HCT116 (cell line): ENCODE data around the gene SLC34A2. TPM values are rescaled to one million over a fixed set of nuclear protein-coding genes. Genes with fewer than 3 reads are reported as not detected.

Experiments used
- ATAC-seq: fragments of 200-7000 bp; cut with Tn5 transposase; 2 replicates; pipeline ENCODE4 v1.9.1; 2020; ENCODE audit warnings: mild to moderate bottlenecking, moderate library complexity
- BruUV-seq: library from RNA; stranded (reverse); fragments of 400-500 nt; replicated peaks from 2 replicates; lab custom pipeline; 2021; lab: Mats Ljungman, UMichigan
- CTCF ChIA-PET: fragments of 300-600 bp; sonication (Branson Sonifier 250); formaldehyde crosslinking; loops from one replicate; lab custom pipeline; 2021; ENCODE audit warnings: antibody characterized with exemption; lab: Charles Lee
- POLR2A ChIA-PET: fragments of 300-600, 350-600 bp; sonication (Branson Sonifier 250); formaldehyde crosslinking; loops from one replicate; lab custom pipeline; 2021; ENCODE audit warnings: antibody characterized with exemption; lab: Charles Lee
- RAD21 ChIA-PET, 2 experiments: fragments of 300-600 bp; sonication (Branson Sonifier 250); formaldehyde crosslinking; loops; one replicate each; lab custom pipeline; 2023; ENCODE audit warnings: low total read pairs in 2 of 2; ENCODE audit not compliant: uncharacterized antibody in 2 of 2, unreplicated experiment in 2 of 2, low non-redundant PET in 1 of 2; lab: Charles Lee
- DNase-seq: peaks from one replicate; pipeline ENCODE4 v3.0.0-alpha.2; 2010; ENCODE audit warnings: low read depth, low spot score
- H2AFZ ChIP-seq: fragments of 200-600 bp; shearing (Covaris generic), sonication (generic); 2 replicates; pipeline ENCODE4 v1.6.1; 2017; ENCODE audit warnings: low read depth, mixed run types, mixed read lengths, antibody characterized with exemption, low read length; ENCODE audit not compliant: poor library complexity, severe bottlenecking
- H3K27ac ChIP-seq: 2 replicates; pipeline ENCODE4 v1.5.1; 2012; ENCODE audit warnings: low read depth, low read length
- H3K27me3 ChIP-seq: fragments of 200-600 bp; sonication (generic); 2 replicates; pipeline ENCODE4 v1.6.1; 2016; ENCODE audit warnings: mixed run types, low read length, mixed read lengths; ENCODE audit not compliant: insufficient read depth
- H3K36me3 ChIP-seq, 2 experiments: fragments of 200-500 bp in 1 of 2; fragments of 200-600 bp in 1 of 2; sonication (Bioruptor generic) in 1 of 2; sonication (generic) in 1 of 2; 2 replicates each; pipeline versions ENCODE4 v1.5.1 to v1.6.1; 2014 to 2016; ENCODE audit warnings: low read length in 2 of 2, inconsistent platforms in 1 of 2, mixed read lengths in 1 of 2, mixed run types in 1 of 2; ENCODE audit not compliant: insufficient read depth in 2 of 2, control insufficient read depth in 1 of 2
- H3K4me1 ChIP-seq, 2 experiments: fragments of 200-600 bp in 1 of 2; sonication (generic) in 1 of 2; 2 replicates each; pipeline versions ENCODE4 v1.5.1 to v1.6.1; 2012 to 2017; ENCODE audit warnings: low read length in 2 of 2, inconsistent platforms in 1 of 2, mild to moderate bottlenecking in 1 of 2, mixed read lengths in 1 of 2, mixed run types in 1 of 2, moderate library complexity in 1 of 2; ENCODE audit not compliant: insufficient read depth in 2 of 2, control insufficient read depth in 1 of 2
- H3K4me2 ChIP-seq: fragments of 200-600 bp; sonication (generic); 2 replicates; pipeline ENCODE4 v1.6.1; 2017; ENCODE audit warnings: mixed run types, low read length, mixed read lengths
- H3K4me3 ChIP-seq, 2 experiments: fragments of 200-600 bp in 1 of 2; sonication (generic) in 1 of 2; replicated peaks in 1 of 2; 2 replicates each; pipeline ENCODE4 v1.5.1; 2011 to 2016; ENCODE audit warnings: low read length in 2 of 2, control low read depth in 1 of 2, low read depth in 1 of 2, mild to moderate bottlenecking in 1 of 2, mixed read lengths in 1 of 2, mixed run types in 1 of 2
- H3K79me2 ChIP-seq: fragments of 200-600 bp; sonication (generic); 2 replicates; pipeline ENCODE4 v1.6.1; 2017; ENCODE audit warnings: mild to moderate bottlenecking, mixed run types, low read length, moderate library complexity, mixed read lengths; ENCODE audit not compliant: insufficient read depth
- H3K9ac ChIP-seq: fragments of 200-600 bp; sonication (generic); 2 replicates; pipeline ENCODE4 v1.6.1; 2016; ENCODE audit warnings: low read length, mixed read lengths
- H3K9me2 ChIP-seq: fragments of 200-600 bp; sonication (generic), shearing (Covaris generic); 2 replicates; pipeline ENCODE4 v1.6.1; 2017; ENCODE audit warnings: mixed run types, mild to moderate bottlenecking, moderate library complexity; ENCODE audit not compliant: insufficient read depth
- H3K9me3 ChIP-seq, 2 experiments: fragments of 200-500 bp in 1 of 2; fragments of 200-600 bp in 1 of 2; sonication (Bioruptor generic) in 1 of 2; sonication (generic) in 1 of 2; 2 replicates each; pipeline ENCODE4 v1.6.1; 2014 to 2017; ENCODE audit warnings: low read length in 2 of 2, mixed read lengths in 2 of 2, inconsistent platforms in 1 of 2, low read depth in 1 of 2, mild to moderate bottlenecking in 1 of 2, mixed run types in 1 of 2, moderate library complexity in 1 of 2; ENCODE audit not compliant: control insufficient read depth in 1 of 2, insufficient read depth in 1 of 2
- H4K20me1 ChIP-seq: fragments of 200-600 bp; sonication (generic), shearing (Covaris generic); 2 replicates; pipeline ENCODE4 v1.6.1; 2017; ENCODE audit warnings: mixed run types, mild to moderate bottlenecking, moderate library complexity; ENCODE audit not compliant: insufficient read depth
- CBX3 ChIP-seq: IDR thresholded peaks from 2 replicates; pipeline ENCODE4 v1.6.1; 2012; ENCODE audit warnings: low read depth
- ELF1 ChIP-seq: IDR thresholded peaks from 2 replicates; pipeline ENCODE4 v1.6.1; 2012; ENCODE audit warnings: low read depth, borderline replicate concordance
- JUND ChIP-seq: IDR thresholded peaks from 2 replicates; pipeline ENCODE4 v1.6.1; 2012
- SP1 ChIP-seq: IDR thresholded peaks from 2 replicates; pipeline ENCODE4 v1.6.1; 2012; ENCODE audit warnings: low read depth
- ZNF274 ChIP-seq: fragments of 200-500 bp; sonication (Bioruptor generic); IDR thresholded peaks from 2 replicates; pipeline ENCODE4 v1.6.1; 2014; ENCODE audit warnings: mild to moderate bottlenecking, low read depth, low read length, inconsistent platforms
- intact Hi-C: fragments of 100-400 bp; cut with micrococcal nuclease; formaldehyde crosslinking; loops from 2 replicates; pipeline ENCODE4 v1.10.0; 2022
- total RNA-seq: library from RNA; stranded (reverse); gene quantifications from one replicate; pipeline ENCODE4 v1.2.1, GENCODE V29; 2021; ENCODE audit not compliant: unreplicated experiment
- TF ChIP-seq, protein P1 (sequence below): IDR thresholded peaks from 2 replicates; pipeline ENCODE4 v1.6.1; 2011; ENCODE audit warnings: mild to moderate bottlenecking, low read length, moderate library complexity; ENCODE audit not compliant: insufficient replicate concordance; ENCODE audit errors: extremely low read depth
- TF ChIP-seq, protein P2 (sequence below): IDR thresholded peaks from 2 replicates; pipeline ENCODE4 v1.6.1; 2012

Gene SLC34A2
- total RNA-seq, 1 experiment from 2014 or later, result 2.2 TPM

DNA sequence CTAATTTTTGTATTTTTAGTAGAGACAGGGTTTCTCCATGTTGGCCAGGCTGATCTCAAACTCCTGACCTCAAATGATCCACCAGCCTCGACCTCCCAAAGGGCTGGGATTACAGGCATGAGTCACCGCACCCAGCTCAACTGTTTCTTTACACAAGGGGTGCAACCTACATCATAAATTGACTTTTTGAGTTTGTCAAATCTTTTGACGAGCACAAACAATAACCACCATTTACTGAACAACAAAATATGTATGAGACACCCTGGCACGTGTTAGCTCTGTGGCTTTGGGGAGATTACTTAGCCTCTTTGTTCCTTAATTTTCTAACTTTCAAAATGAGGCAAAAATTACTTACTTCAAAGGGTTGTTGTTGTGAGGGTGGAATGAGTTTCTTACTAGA, 23.5 kb upstream of the SLC34A2 start:
- peaks cover 3 to 16% of the 10 kb centered on the region in 2 experiments; a peak in 3 of 4 replicates for H3K4me1 ChIP-seq
- H3K9ac ChIP-seq, result no peak overlapping the region
- H3K27me3 ChIP-seq, result no peaks in the 10 kb centered on the region
- TF ChIP-seq JUND, result 0 out of 2 replicates have a peak, but pooled peaks have one; percentile 19
- TF ChIP-seq, protein P1, sequence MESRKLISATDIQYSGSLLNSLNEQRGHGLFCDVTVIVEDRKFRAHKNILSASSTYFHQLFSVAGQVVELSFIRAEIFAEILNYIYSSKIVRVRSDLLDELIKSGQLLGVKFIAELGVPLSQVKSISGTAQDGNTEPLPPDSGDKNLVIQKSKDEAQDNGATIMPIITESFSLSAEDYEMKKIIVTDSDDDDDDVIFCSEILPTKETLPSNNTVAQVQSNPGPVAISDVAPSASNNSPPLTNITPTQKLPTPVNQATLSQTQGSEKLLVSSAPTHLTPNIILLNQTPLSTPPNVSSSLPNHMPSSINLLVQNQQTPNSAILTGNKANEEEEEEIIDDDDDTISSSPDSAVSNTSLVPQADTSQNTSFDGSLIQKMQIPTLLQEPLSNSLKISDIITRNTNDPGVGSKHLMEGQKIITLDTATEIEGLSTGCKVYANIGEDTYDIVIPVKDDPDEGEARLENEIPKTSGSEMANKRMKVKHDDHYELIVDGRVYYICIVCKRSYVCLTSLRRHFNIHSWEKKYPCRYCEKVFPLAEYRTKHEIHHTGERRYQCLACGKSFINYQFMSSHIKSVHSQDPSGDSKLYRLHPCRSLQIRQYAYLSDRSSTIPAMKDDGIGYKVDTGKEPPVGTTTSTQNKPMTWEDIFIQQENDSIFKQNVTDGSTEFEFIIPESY, result no peak
- intact Hi-C loops, result no loop called here
- H4K20me1 ChIP-seq, result no peaks in the 10 kb centered on the region
- 0 out of 2 replicates have a peak, but pooled peaks have one; percentile 29 for ATAC-seq
- no peak overlapping the region for H3K27ac ChIP-seq
- H3K9me2 ChIP-seq, result no peaks in the 10 kb centered on the region
- RAD21 ChIA-PET, result no interaction called here
- H3K4me2 ChIP-seq, result peak overlapping the region; percentile 9; the same call in 1 of the 2 replicates
- H3K79me2 ChIP-seq, result no peaks in the 10 kb centered on the region
- H3K36me3 ChIP-seq, result no peaks in the 10 kb centered on the region
- peak overlapping the region; percentile 89 for H2AFZ ChIP-seq
- CTCF ChIA-PET, result no interaction called here
- DNase-seq, result no peak
- POLR2A ChIA-PET, result no interaction called here
- no peak overlapping the region for H3K4me3 ChIP-seq
- H3K9me3 ChIP-seq, result no peaks in the 10 kb centered on the region
- no TSS peak for BruUV-seq

DNA sequence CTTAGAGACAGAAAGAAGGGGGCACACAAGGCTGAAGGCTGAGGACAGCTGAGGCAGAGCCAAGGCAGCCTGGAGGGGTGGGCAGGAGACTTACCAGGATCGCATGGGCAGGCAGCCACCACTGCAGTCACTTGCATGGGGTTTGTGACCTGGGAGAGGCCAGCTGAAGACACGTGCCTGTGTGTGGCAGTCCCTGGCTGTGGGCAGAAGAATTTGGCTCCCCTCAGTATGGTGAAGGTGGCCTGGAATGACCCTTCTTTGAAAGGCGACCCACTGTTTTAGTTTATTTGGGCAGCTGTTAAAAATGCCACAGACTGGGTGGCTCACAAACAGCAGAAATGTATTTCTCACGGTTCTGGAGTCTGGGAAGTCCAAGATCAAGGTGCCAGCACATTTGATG, 22.1 kb upstream of the SLC34A2 start:
- RAD21 ChIA-PET, result no interaction called here
- TF ChIP-seq, protein P2, sequence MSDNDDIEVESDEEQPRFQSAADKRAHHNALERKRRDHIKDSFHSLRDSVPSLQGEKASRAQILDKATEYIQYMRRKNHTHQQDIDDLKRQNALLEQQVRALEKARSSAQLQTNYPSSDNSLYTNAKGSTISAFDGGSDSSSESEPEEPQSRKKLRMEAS, result no peak
- no peak for TF ChIP-seq ELF1
- TF ChIP-seq ZNF274, result no peak
- no peak for TF ChIP-seq SP1
- no peak for TF ChIP-seq CBX3
- POLR2A ChIA-PET, result no interaction called here
- Histone ChIP-seq H3K9ac (no peak overlapping the region), H3K36me3 (no peaks in the 10 kb centered on the region), H3K4me3 (no peak overlapping the region), H3K9me2 (no peaks in the 10 kb centered on the region), H3K27ac (no peak overlapping the region), H3K4me1 (peaks cover 3 to 16% of the 10 kb centered on the region in 2 experiments; a peak in 3 of 4 replicates), H4K20me1 (no peaks in the 10 kb centered on the region), H3K4me2 (no peak overlapping the region), H2AFZ (no peak overlapping the region), H3K9me3 (no peaks in the 10 kb centered on the region), H3K27me3 (no peaks in the 10 kb centered on the region), H3K79me2 (no peaks in the 10 kb centered on the region)
- ATAC-seq (no peak; the same call in 1 of the 2 replicates), DNase-seq (no peak)
- CTCF ChIA-PET, result no interaction called here
- intact Hi-C loops, result no loop called here
- BruUV-seq, result no TSS peak
